ENCODE results near the gene RUFY4. TPM values are rescaled to one million over a fixed set of nuclear protein-coding genes. Genes with fewer than 3 reads are reported as not detected.

RUFY4 gene
- total RNA-seq, 6 donors from 2014 or later: 0.15 to 0.51 (median 0.21) TPM; not detected in 2

DNA sequence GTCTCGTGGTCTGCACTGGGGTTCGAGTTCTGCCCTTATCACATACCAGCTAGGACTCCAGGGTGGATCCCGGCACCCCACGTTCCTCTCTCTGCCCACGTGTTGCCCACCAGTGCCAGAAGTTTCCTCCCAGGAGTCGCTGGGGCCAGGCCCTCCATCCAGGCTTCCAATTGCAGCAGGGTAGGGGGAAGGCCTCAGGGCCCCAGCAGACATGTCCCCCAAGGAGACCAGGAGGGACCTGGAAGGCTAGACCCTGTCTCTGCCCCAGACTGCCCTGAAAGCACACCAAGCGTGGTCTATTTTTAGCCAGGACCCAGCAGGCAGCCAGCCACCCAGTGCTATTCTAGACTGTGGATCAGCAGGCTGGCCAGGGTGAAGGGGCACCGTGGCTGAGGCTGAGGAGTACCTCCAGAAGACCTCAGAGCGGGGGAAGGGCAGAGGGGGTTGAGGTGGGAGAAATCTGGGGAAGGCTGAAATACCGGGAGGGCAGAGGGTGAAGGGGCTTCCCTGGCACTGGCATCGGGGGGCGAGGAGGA is 47.4 kb upstream of the RUFY4 start:
- no peaks in the 10 kb centered on the region for H3K9me3 ChIP-seq
- no peak overlapping the region for H3K27ac ChIP-seq
- peaks cover 3 to 11% (median 7%) of the 10 kb centered on the region in 4 donors for H3K4me1 ChIP-seq
- ATAC-seq (ENCODE audit: low FRiP score in 2 of 2) (no peak), DNase-seq (no peak)
- WGBS, 2 donors: 69 to 73% methylated on average over 5 to 12 of the region's 12 CpGs
- H3K27me3 ChIP-seq: no peaks in the 10 kb centered on the region
- no peak overlapping the region for H3K4me3 ChIP-seq
- no peaks in the 10 kb centered on the region for H3K36me3 ChIP-seq
- no peak for TF ChIP-seq EP300 (IDR thresholded peaks at IDR 0.05)
- TF ChIP-seq CTCF (IDR thresholded peaks at IDR 0.05): no peak
- TF ChIP-seq POLR2A (IDR thresholded peaks at IDR 0.05): no peak
- no peak for TF ChIP-seq POLR2AphosphoS5 (IDR thresholded peaks at IDR 0.05)

DNA sequence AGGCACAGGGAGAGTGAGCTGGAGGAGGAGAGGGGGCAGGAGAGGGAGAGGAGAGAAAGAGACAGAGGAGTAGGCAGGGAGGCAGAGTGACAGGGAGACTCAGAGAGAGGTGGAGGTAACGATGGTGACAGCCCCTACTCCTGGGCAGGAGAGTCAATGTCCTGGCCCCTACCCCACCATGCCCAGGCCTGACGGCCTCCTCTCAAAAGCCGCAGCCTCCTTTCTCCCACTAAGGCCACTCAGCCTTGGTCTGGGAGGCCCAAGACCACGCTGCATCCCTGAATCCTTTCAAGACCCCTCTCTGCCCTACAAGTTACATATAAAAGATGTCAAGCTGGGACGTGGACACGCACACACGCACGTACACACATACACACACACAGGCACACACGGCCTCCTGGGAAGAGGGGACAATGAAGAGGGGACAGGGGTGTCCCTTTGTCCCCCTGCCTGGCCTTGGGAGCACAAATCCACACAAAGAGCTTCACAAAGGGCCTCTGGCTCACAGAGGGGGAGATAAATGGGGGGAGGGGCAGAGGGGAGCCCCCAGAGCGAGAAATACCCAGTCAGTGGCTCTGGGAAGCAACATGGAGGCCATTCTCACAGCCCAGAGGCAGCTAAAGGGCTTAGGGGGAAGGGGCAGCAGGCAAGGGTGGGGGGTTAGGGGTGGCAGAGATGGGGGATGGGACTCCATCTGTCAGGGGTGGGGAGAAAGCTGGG is 46.8 kb upstream of the RUFY4 start:
- DNase-seq: no peak
- Histone ChIP-seq H3K4me1 (peaks cover 7 to 10% (median 9%) of the 10 kb centered on the region in 4 donors), H3K9me3 (no peaks in the 10 kb centered on the region), H3K27me3 (no peaks in the 10 kb centered on the region), H3K36me3 (no peaks in the 10 kb centered on the region), H3K4me3 (no peak overlapping the region), H3K27ac (no peak overlapping the region)
- no peak for TF ChIP-seq POLR2AphosphoS5 (IDR thresholded peaks at IDR 0.05)
- TF ChIP-seq POLR2A (IDR thresholded peaks at IDR 0.05): no peak
- no peak for TF ChIP-seq CTCF (IDR thresholded peaks at IDR 0.05)
- TF ChIP-seq EP300 (IDR thresholded peaks at IDR 0.05): no peak
- WGBS, 2 donors: 93 to 97% methylated on average over 9 of the region's 10 CpGs
- no peak for ATAC-seq (ENCODE audit: low FRiP score in 2 of 2)

- Histone ChIP-seq H3K4me1 (peaks cover 2 to 10% (median 6%) of the 10 kb centered on the region in 4 donors), H3K36me3 (no peaks in the 10 kb centered on the region), H3K27ac (no peak overlapping the region), H3K9me3 (no peaks in the 10 kb centered on the region), H3K27me3 (no peaks in the 10 kb centered on the region), H3K4me3 (no peak overlapping the region)
- peak in 1 of 2 donors; percentile 12 for DNase-seq
- TF ChIP-seq POLR2A (IDR thresholded peaks at IDR 0.05) (no peak), CTCF (IDR thresholded peaks at IDR 0.05) (no peak), POLR2AphosphoS5 (IDR thresholded peaks at IDR 0.05) (no peak), EP300 (IDR thresholded peaks at IDR 0.05) (no peak)
- ATAC-seq (ENCODE audit: low FRiP score in 2 of 2): no peak
- WGBS, 2 donors: 90% methylated on average over 6 to 7 of the region's 7 CpGs
Observed at GRCh38 chr2:218022851-218023530, 46.1 kb upstream of the RUFY4 start.

GRCh38 chr2:218023636-218024035 is 45.4 kb upstream of the RUFY4 start:
- TF ChIP-seq POLR2AphosphoS5 (IDR thresholded peaks at IDR 0.05) (no peak), EP300 (IDR thresholded peaks at IDR 0.05) (no peak), CTCF (IDR thresholded peaks at IDR 0.05) (no peak), POLR2A (IDR thresholded peaks at IDR 0.05) (no peak)
- peak in 1 of 2 donors; percentile 10 for DNase-seq

More at GRCh38 chr2:218023636-218024035, 45.4 kb upstream of the RUFY4 start:
- no peaks in the 10 kb centered on the region for H3K9me3 ChIP-seq
- peak in 1 of 2 donors; percentile 18 for ATAC-seq (ENCODE audit: low FRiP score in 2 of 2)
- no peaks in the 10 kb centered on the region for H3K36me3 ChIP-seq
- WGBS, 2 donors: 84 to 86% methylated on average over 3 of the region's 3 CpGs
- no peak overlapping the region for H3K4me3 ChIP-seq
- H3K4me1 ChIP-seq: peaks cover 0 to 10% (median 3%) of the 10 kb centered on the region in 4 donors
- H3K27ac ChIP-seq: no peak overlapping the region
- no peaks in the 10 kb centered on the region for H3K27me3 ChIP-seq
